K562 (cell line): ENCODE results near the gene PITHD1. TPM values are rescaled to one million over a fixed set of nuclear protein-coding genes. Genes with fewer than 3 reads are reported as not detected.

Experiments
- ELF1 ChIP-seq: fragments of 200-800 bp; sonication (Bioruptor generic); IDR thresholded peaks from 2 replicates; pipeline ENCODE4 v1.6.1; 2016; ENCODE audit warnings: missing genetic modification characterization, missing compliant biosample characterization
- ELK3 ChIP-seq: fragments of 450-650 bp; formaldehyde crosslinking; IDR thresholded peaks from 2 replicates; pipeline ENCODE4 v1.4.0; 2020; ENCODE audit warnings: mild to moderate bottlenecking
- ETS1 ChIP-seq: conservative IDR thresholded peaks from 2 replicates; pipeline ENCODE4 v1.6.1; 2011; ENCODE audit warnings: low read depth, mild to moderate bottlenecking, low read length; ENCODE audit not compliant: control insufficient read depth
- FOXA3 ChIP-seq, 2 experiments: fragments of 450-650 bp in 1 of 2; sonication (generic) in 1 of 2; formaldehyde crosslinking; IDR thresholded peaks in 1 of 2; conservative IDR thresholded peaks in 1 of 2; 2 replicates each; pipeline versions ENCODE4 v1.4.0 to v1.8.0; 2020 to 2022; ENCODE audit warnings: mild to moderate bottlenecking in 2 of 2, missing genetic modification reagents in 1 of 2
- GTF2A2 ChIP-seq: IDR thresholded peaks from 2 replicates; pipeline ENCODE4 v1.6.1; 2016; ENCODE audit warnings: mild to moderate bottlenecking, missing genetic modification characterization, missing compliant biosample characterization
- HINFP ChIP-seq: fragments of 450-650 bp; conservative IDR thresholded peaks from 2 replicates; pipeline ENCODE4 v1.6.1; 2016; ENCODE audit warnings: missing genetic modification characterization, low read depth, mild to moderate bottlenecking, control low read depth, missing compliant biosample characterization
- NRF1 ChIP-seq, 2 experiments: fragments of 450-650 bp; IDR thresholded peaks in 1 of 2; conservative IDR thresholded peaks in 1 of 2; 2 replicates each; pipeline ENCODE4 v1.6.1; 2014; ENCODE audit warnings: mild to moderate bottlenecking in 2 of 2
- RBM15 ChIP-seq: fragments of 200-400 bp; formaldehyde crosslinking; IDR thresholded peaks from 2 replicates; pipeline ENCODE4 v1.6.1; 2018; ENCODE audit warnings: mild to moderate bottlenecking, low read length, moderate library complexity; ENCODE audit not compliant: insufficient read depth
- SRSF7 ChIP-seq: fragments of 200-400 bp; formaldehyde crosslinking; optimal IDR thresholded peaks from 2 replicates; pipeline ENCODE3; 2017; ENCODE audit warnings: mild to moderate bottlenecking, low read depth, low read length
- SUPT5H ChIP-seq: fragments of 450-650 bp; IDR thresholded peaks from 2 replicates; pipeline ENCODE4 v1.6.1; 2016
- TRIM24 ChIP-seq, 2 experiments: fragments of 450-650 bp; IDR thresholded peaks; 2 replicates each; pipeline ENCODE4 v1.6.1; 2016
- U2AF1 ChIP-seq: fragments of 200-400 bp; formaldehyde crosslinking; optimal IDR thresholded peaks from 2 replicates; pipeline ENCODE3; 2017; ENCODE audit warnings: mild to moderate bottlenecking, low read depth, low read length, moderate library complexity
- ZBTB8A ChIP-seq: fragments of 450-650 bp; IDR thresholded peaks from 2 replicates; pipeline ENCODE4 v1.6.1; 2018; ENCODE audit warnings: mild to moderate bottlenecking, moderate library complexity; ENCODE audit not compliant: partially characterized antibody
- ZFP91 ChIP-seq: sonication (generic); formaldehyde crosslinking; IDR thresholded peaks from 2 replicates; pipeline ENCODE4 v1.8.0; 2022; ENCODE audit warnings: mild to moderate bottlenecking, missing genetic modification reagents
- ZFX ChIP-seq: sonication (generic); formaldehyde crosslinking; IDR thresholded peaks from 2 replicates; pipeline ENCODE4 v1.8.0; 2022; ENCODE audit warnings: mild to moderate bottlenecking, missing genetic modification reagents, moderate library complexity
- ZNF133 ChIP-seq: fragments of 250-450 bp; sonication (Bioruptor Pico); IDR thresholded peaks from 2 replicates; pipeline ENCODE4 v1.4.0; 2020; ENCODE audit warnings: mild to moderate bottlenecking
- ZNF41 ChIP-seq: fragments of 250-450 bp; sonication (Bioruptor Pico); conservative IDR thresholded peaks from 2 replicates; pipeline ENCODE4 v1.4.0; 2020; ENCODE audit warnings: mild to moderate bottlenecking
- ZNF449 ChIP-seq: fragments of 250-450 bp; sonication (Bioruptor Pico); IDR thresholded peaks from 2 replicates; pipeline ENCODE4 v1.8.0; 2022; ENCODE audit warnings: moderate library complexity, mild to moderate bottlenecking, inconsistent platforms
- ZNF76 ChIP-seq: fragments of 250-450 bp; sonication (Bioruptor Pico); IDR thresholded peaks from 2 replicates; pipeline ENCODE4 v1.4.0; 2020; ENCODE audit warnings: mild to moderate bottlenecking, moderate library complexity, borderline replicate concordance
- ZZZ3 ChIP-seq: fragments of 450-650 bp; IDR thresholded peaks from 2 replicates; pipeline ENCODE4 v1.6.1; 2016; ENCODE audit warnings: antibody characterized with exemption, mild to moderate bottlenecking, moderate library complexity
- polyA plus RNA-seq, 8 experiments: library from polyadenylated mRNA; depleted of rRNA in 4 of 8; stranded (reverse) in 5 of 8; unstranded in 3 of 8; fragments of >200 nt; fragmentation: Nextera tagmentation in 2 of 8; fragmentation: Illumina TruSeq in 1 of 8; extraction: Ambion mirVana in 2 of 8; extraction: Trizol in 1 of 8; gene quantifications; 2 replicates each; pipeline versions ENCODE4 v1.2.1 to v1.2.3, GENCODE V29; 2011 to 2014; ENCODE audit warnings: inconsistent platforms in 1 of 8, missing spikeins in 1 of 8
- total RNA-seq, 7 experiments: library from RNA; depleted of rRNA in 6 of 7; stranded (reverse); fragments of >200 nt in 6 of 7; fragmentation: Illumina TruSeq in 2 of 7; extraction: Trizol in 2 of 7; gene quantifications; 2 replicates each; pipeline versions ENCODE4 v1.2.1 to v1.2.3, GENCODE V29; 2011 to 2021; ENCODE audit warnings: low replicate concordance in 1 of 7

The PITHD1 gene
- total and polyA plus RNA-seq, 9 of the 15 experiments (the other 6 are each of a cell fraction or from before 2014, with no cell fraction given): 46.5 to 175 (median 149) TPM

- TF ChIP-seq ETS1 (peak; percentile 81; the same call in 1 of the 2 replicates), ZFP91 (peak; percentile 97), U2AF1 (no peak), ZZZ3 (no peak), ZBTB8A (no peak), RBM15 (no peak), SUPT5H (peak; percentile 82), ZNF133 (CRISPR knock-in tag) (no peak), ZNF76 (no peak), NRF1 (conservative IDR thresholded peaks at IDR 0.05 in 1 of 2, IDR thresholded peaks at IDR 0.05 in 1 of 2) (peak; percentile 81 to 85), TRIM24 (IDR thresholded peaks at IDR 0.05) (peak in 1 of 2 experiments; percentile 34; a peak in 2 of 4 replicates), ZFX (CRISPR knock-in tag) (peak; percentile 56), ELF1 (peak; percentile 98), HINFP (tag) (no peak), ZNF449 (CRISPR knock-in tag) (no peak), ZNF41 (CRISPR knock-in tag) (no peak), FOXA3 (CRISPR knock-in tag; conservative IDR thresholded peaks at IDR 0.05 in 1 of 2, IDR thresholded peaks at IDR 0.05 in 1 of 2) (no peak), SRSF7 (no peak), GTF2A2 (tag) (no peak; the same call in 1 of the 2 replicates), ELK3 (CRISPR knock-in tag) (no peak)
These were observed 22.5 kb downstream of the PITHD1 start, which contains the start of gene GALE (continued) for GRCh38 chr1:23800400-23801337.
